Measurements from ENCODE around the gene MRPL12.

Gene MRPL12

DNA sequence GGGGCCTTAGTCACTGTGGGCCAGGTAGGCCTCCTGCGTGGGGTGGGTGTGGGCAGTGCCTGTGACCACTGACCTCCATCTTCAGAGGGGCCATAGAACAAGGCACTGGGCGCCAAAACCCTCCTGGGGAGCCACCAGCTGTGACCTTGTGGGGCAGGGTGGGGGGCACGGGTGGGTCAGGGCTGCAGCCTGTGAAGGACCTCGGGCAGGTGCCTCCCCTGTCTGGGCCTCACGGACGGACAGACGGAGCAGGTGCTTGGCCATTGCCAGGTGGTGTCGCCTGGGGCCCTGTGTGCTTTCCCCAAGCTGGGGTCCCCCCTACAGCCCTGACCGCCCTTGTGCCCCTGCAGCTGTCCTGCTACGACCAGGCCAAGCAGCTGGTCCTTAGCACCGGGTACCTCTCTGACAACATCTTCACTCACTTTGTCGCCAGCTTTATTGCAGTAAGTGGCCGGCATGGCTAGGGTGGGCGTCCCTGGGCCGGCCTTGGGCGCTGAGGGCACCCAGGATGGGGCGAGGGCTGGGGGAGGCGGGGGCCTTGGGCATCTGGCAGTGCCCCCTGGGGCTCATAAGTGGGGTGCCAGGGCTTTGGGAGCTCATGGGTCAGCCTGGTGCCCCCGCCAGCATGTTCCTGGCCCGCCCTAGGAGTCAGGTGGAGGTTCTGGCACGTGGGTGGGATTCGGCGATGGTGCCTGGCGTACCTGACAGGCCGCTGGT lies 14.0 kb downstream of the MRPL12 start:
- Histone ChIP-seq H3K27me3 (ENCODE audit: low read length) (no peaks in the 10 kb centered on the region), H3K4me3 (ENCODE audit: insufficient read depth, low read length, poor library complexity, severe bottlenecking) (no peak overlapping the region), H3K36me3 (ENCODE audit: low read length) (no peaks in the 10 kb centered on the region), H3K4me2 (ENCODE audit: low read depth, low read length, poor library complexity, severe bottlenecking) (no peak overlapping the region), H4K20me1 (ENCODE audit: low read depth, low read length) (no peaks in the 10 kb centered on the region), H3K9me2 (replicated peaks; ENCODE audit: insufficient read depth, low read length) (no peaks in the 10 kb centered on the region), H2AFZ (ENCODE audit: low read depth, low read length, severe bottlenecking) (no peak overlapping the region), H3F3A (ENCODE audit: insufficient read depth) (no peaks in the 10 kb centered on the region), H3K9me3 (ENCODE audit: insufficient read depth, low read length) (no peaks in the 10 kb centered on the region), H3K9ac (ENCODE audit: low read length) (no peak overlapping the region), H3K27ac (ENCODE audit: low read depth, low read length) (no peak overlapping the region), H3K79me2 (ENCODE audit: insufficient read depth, low read length) (peaks cover 27% of the 10 kb centered on the region)
- TF ChIP-seq, protein P1, sequence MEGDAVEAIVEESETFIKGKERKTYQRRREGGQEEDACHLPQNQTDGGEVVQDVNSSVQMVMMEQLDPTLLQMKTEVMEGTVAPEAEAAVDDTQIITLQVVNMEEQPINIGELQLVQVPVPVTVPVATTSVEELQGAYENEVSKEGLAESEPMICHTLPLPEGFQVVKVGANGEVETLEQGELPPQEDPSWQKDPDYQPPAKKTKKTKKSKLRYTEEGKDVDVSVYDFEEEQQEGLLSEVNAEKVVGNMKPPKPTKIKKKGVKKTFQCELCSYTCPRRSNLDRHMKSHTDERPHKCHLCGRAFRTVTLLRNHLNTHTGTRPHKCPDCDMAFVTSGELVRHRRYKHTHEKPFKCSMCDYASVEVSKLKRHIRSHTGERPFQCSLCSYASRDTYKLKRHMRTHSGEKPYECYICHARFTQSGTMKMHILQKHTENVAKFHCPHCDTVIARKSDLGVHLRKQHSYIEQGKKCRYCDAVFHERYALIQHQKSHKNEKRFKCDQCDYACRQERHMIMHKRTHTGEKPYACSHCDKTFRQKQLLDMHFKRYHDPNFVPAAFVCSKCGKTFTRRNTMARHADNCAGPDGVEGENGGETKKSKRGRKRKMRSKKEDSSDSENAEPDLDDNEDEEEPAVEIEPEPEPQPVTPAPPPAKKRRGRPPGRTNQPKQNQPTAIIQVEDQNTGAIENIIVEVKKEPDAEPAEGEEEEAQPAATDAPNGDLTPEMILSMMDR (IDR thresholded peaks at IDR 0.05; ENCODE audit: insufficient read depth, low read length, poor library complexity, severe bottlenecking) = no peak
- no peak for TF ChIP-seq EZH2phosphoT487 (conservative IDR thresholded peaks at IDR 0.05; ENCODE audit: low read length)

DNA sequence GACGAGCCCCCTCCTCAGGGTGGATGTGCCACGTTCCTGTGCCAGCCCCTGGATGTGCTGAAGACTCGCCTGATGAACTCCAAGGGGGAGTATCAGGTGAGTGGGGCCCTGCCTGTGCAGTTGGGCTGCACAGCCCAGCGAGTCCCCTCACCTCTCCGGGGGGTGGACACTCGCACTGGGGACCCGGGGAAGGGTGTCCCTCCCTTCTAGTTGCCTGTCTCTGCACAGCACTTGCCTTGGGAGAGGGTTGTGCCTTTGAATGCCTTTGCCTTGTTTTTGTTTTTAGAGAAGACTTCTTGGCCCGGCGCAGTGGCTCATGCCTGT lies 14.6 kb downstream of the MRPL12 start:
- Histone ChIP-seq H3K27me3 (ENCODE audit: low read length) (no peaks in the 10 kb centered on the region), H3F3A (ENCODE audit: insufficient read depth) (no peaks in the 10 kb centered on the region), H3K4me3 (ENCODE audit: insufficient read depth, low read length, poor library complexity, severe bottlenecking) (no peak overlapping the region), H4K20me1 (ENCODE audit: low read depth, low read length) (no peaks in the 10 kb centered on the region), H3K9ac (ENCODE audit: low read length) (no peak overlapping the region), H3K79me2 (ENCODE audit: insufficient read depth, low read length) (peaks cover 22% of the 10 kb centered on the region), H3K9me2 (replicated peaks; ENCODE audit: insufficient read depth, low read length) (no peaks in the 10 kb centered on the region), H3K27ac (ENCODE audit: low read depth, low read length) (no peak overlapping the region), H3K36me3 (ENCODE audit: low read length) (no peaks in the 10 kb centered on the region), H3K4me2 (ENCODE audit: low read depth, low read length, poor library complexity, severe bottlenecking) (no peak overlapping the region), H3K9me3 (ENCODE audit: insufficient read depth, low read length) (no peaks in the 10 kb centered on the region), H2AFZ (ENCODE audit: low read depth, low read length, severe bottlenecking) (no peak overlapping the region)
- TF ChIP-seq, protein P1 (IDR thresholded peaks at IDR 0.05; ENCODE audit: insufficient read depth, low read length, poor library complexity, severe bottlenecking) = no peak
- TF ChIP-seq EZH2phosphoT487 (conservative IDR thresholded peaks at IDR 0.05; ENCODE audit: low read length) = no peak

DNA sequence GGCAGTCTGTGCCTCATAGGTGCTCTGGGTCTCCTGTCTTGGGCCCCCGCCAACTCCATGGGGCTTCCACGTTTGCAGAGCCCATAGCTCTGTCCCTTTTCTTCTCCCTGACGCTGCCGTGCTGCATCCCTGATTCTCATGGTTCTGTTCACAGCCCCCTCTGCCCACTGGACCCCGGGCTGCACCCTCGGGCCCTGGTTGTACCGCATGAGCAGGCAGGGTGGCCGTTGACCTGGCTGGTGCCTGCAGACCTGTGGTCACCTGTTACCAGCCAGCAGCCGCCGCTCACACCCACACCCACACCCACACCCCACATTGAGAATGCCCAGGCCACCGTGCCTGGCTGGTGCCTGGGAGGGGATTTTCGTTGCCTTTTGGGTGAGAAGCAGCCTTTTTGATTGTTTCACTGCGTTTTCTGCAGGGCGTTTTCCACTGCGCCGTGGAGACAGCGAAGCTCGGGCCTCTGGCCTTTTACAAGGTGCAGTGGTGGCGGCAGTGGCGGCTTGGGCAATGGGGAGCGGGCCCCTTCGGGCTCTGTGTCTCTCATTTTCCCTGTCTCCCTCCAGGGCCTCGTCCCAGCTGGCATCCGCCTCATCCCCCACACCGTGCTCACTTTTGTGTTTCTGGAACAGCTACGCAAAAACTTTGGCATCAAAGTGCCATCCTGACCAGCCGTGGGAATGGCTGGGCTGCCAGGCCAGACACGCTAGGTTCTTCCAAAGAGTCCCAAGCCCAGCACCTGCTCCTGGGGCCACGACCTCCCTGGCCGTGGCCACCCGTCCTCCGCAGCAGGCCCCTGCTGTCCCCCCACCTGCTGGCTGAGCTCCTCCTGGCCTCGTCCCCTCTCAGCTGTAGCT lies 16.5 kb downstream of the MRPL12 start:
- Histone ChIP-seq H3K9me2 (replicated peaks; ENCODE audit: insufficient read depth, low read length) (no peaks in the 10 kb centered on the region), H3K9me3 (ENCODE audit: insufficient read depth, low read length) (no peaks in the 10 kb centered on the region), H3K79me2 (ENCODE audit: insufficient read depth, low read length) (peaks cover 2% of the 10 kb centered on the region; the same call in 1 of the 2 replicates), H3K4me3 (ENCODE audit: insufficient read depth, low read length, poor library complexity, severe bottlenecking) (no peak overlapping the region), H2AFZ (ENCODE audit: low read depth, low read length, severe bottlenecking) (no peak overlapping the region), H3K9ac (ENCODE audit: low read length) (no peak overlapping the region), H4K20me1 (ENCODE audit: low read depth, low read length) (no peaks in the 10 kb centered on the region), H3K27me3 (ENCODE audit: low read length) (no peaks in the 10 kb centered on the region), H3F3A (ENCODE audit: insufficient read depth) (no peaks in the 10 kb centered on the region), H3K4me2 (ENCODE audit: low read depth, low read length, poor library complexity, severe bottlenecking) (no peak overlapping the region), H3K27ac (ENCODE audit: low read depth, low read length) (no peak overlapping the region), H3K36me3 (ENCODE audit: low read length) (no peaks in the 10 kb centered on the region)
- no peak for TF ChIP-seq EZH2phosphoT487 (conservative IDR thresholded peaks at IDR 0.05; ENCODE audit: low read length)
- TF ChIP-seq, protein P1 (IDR thresholded peaks at IDR 0.05; ENCODE audit: insufficient read depth, low read length, poor library complexity, severe bottlenecking) = no peak

Data from SU-DHL-6 (cell line).